Mesothelial cell of epicardium (in vitro differentiated cells): Measurements from ENCODE around the gene TAS2R50. TPM values are rescaled to one million over a fixed set of nuclear protein-coding genes. Genes with fewer than 3 reads are reported as not detected.

Experiments used
- DNase-seq, 2 experiments: peaks; one replicate each; pipeline ENCODE4 v3.0.0; 2021; ENCODE audit warnings: low spot score in 2 of 2; ENCODE audit not compliant: unreplicated experiment in 2 of 2
- H3K27ac Mint-ChIP-seq: 2 replicates; pipeline ENCODE4 v1.8.0; 2021; ENCODE audit warnings: mixed read lengths
- H3K27me3 Mint-ChIP-seq: 2 replicates; pipeline ENCODE4 v1.8.0; 2021; ENCODE audit warnings: low read depth, mixed read lengths
- H3K36me3 Mint-ChIP-seq: 2 replicates; pipeline ENCODE4 v1.8.0; 2021; ENCODE audit warnings: mixed read lengths
- H3K4me1 Mint-ChIP-seq: 2 replicates; pipeline ENCODE4 v1.8.0; 2021; ENCODE audit warnings: mixed read lengths
- H3K4me3 Mint-ChIP-seq: 2 replicates; pipeline ENCODE4 v1.8.0; 2021; ENCODE audit warnings: mild to moderate bottlenecking, moderate library complexity, mixed read lengths
- H3K9me3 Mint-ChIP-seq: 2 replicates; pipeline ENCODE4 v1.8.0; 2021; ENCODE audit warnings: mixed read lengths
- total RNA-seq: library from RNA; stranded (reverse); gene quantifications from 3 replicates; pipeline ENCODE4 v1.2.1, GENCODE V29; 2021
- TF ChIP-seq, protein P1 (sequence below): fragments of 200-600 bp; sonication (generic); IDR thresholded peaks from one replicate; pipeline ENCODE4 v1.5.0; 2021; ENCODE audit warnings: antibody characterized with exemption; ENCODE audit not compliant: unreplicated experiment

The TAS2R50 gene
- total RNA-seq, 1 donor from 2014 or later, result 3.4 TPM

DNA sequence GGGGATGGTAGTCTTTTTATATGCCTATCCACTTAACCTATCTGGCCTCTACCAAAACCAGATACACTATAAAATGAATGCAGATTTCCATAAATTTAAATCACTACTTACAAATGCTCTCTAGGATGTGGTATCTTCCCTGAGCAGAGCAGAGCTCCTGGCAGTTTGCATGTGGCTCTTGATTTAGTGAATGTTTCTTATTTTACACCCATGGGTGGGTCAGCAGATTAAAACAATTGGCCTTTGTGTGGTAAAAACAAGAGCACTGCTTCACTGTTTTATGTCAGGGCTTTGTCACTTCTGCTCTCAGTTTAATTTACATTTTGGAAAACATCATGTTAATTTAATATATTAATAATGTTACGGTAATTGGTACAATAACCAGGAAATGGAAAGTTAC lies 30.2 kb upstream of the TAS2R50 start:
- no peaks in the 10 kb centered on the region for H3K9me3 Mint-ChIP-seq
- H3K36me3 Mint-ChIP-seq, result peaks cover 7% of the 10 kb centered on the region
- TF ChIP-seq, protein P1, sequence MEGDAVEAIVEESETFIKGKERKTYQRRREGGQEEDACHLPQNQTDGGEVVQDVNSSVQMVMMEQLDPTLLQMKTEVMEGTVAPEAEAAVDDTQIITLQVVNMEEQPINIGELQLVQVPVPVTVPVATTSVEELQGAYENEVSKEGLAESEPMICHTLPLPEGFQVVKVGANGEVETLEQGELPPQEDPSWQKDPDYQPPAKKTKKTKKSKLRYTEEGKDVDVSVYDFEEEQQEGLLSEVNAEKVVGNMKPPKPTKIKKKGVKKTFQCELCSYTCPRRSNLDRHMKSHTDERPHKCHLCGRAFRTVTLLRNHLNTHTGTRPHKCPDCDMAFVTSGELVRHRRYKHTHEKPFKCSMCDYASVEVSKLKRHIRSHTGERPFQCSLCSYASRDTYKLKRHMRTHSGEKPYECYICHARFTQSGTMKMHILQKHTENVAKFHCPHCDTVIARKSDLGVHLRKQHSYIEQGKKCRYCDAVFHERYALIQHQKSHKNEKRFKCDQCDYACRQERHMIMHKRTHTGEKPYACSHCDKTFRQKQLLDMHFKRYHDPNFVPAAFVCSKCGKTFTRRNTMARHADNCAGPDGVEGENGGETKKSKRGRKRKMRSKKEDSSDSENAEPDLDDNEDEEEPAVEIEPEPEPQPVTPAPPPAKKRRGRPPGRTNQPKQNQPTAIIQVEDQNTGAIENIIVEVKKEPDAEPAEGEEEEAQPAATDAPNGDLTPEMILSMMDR, result no peak
- H3K27ac Mint-ChIP-seq, result no peak overlapping the region
- no peak for DNase-seq
- no peaks in the 10 kb centered on the region for H3K27me3 Mint-ChIP-seq
- no peaks in the 10 kb centered on the region for H3K4me1 Mint-ChIP-seq
- H3K4me3 Mint-ChIP-seq, result no peak overlapping the region

DNA sequence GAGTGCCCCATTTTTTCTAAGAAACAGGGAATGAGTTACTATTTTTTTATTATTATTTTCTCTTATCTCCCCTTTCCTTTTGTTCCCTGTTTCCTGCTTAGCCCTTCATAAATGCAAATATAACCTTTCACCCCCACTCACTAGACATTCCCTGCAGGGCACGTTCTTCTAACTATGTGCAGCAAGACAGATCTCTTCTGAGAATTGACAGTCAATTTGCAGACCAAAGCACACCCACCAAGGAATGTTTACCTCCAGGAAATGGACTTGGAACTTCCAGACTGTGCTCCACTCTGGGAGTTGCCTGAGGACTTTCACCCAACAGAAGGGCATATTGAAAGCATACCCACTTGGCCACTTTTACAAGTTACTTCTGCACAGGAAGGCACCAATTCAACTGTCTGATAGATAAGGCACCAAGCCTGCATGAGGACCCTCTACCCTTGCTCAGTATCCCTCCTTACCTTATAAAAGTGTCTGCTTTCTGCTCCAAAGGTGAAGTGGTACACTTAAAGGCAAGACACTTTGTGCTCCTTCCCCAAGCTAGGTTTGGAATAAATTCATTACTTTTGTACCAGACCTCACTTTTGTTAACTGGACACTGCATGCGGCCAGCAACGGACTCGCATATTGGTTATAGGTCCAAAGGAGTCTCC lies 29.2 kb upstream of the TAS2R50 start:
- no peaks in the 10 kb centered on the region for H3K4me1 Mint-ChIP-seq
- no peaks in the 10 kb centered on the region for H3K9me3 Mint-ChIP-seq
- DNase-seq, result no peak
- no peak overlapping the region for H3K4me3 Mint-ChIP-seq
- TF ChIP-seq, protein P1, result no peak
- no peaks in the 10 kb centered on the region for H3K27me3 Mint-ChIP-seq
- H3K27ac Mint-ChIP-seq, result no peak overlapping the region
- H3K36me3 Mint-ChIP-seq, result peaks cover 7% of the 10 kb centered on the region

DNA sequence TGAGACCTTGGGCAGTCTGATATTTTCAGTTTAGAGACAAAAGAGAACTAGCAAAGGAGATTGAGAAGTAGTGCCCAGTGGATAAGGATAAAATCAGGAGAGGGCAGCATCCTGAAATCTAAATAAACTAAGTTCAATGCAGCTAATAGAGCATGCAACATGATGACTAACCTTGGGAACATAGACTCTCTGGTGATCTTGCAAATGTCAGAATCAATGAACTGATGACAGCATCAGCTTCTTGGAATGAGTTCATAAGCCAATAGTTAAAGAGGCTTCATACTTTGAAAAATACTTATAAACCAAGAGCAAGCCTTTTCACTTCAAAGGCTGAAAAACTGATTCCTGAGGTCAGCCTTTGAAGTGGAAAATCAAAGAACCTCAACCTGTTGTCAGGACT lies 27.5 kb upstream of the TAS2R50 start:
- DNase-seq, result no peak
- Mint-ChIP-seq H3K27me3 (no peaks in the 10 kb centered on the region), H3K4me1 (no peaks in the 10 kb centered on the region), H3K9me3 (peaks cover 5% of the 10 kb centered on the region), H3K4me3 (no peak overlapping the region), H3K27ac (no peak overlapping the region), H3K36me3 (peaks cover 12% of the 10 kb centered on the region)
- TF ChIP-seq, protein P1, result no peak

DNA sequence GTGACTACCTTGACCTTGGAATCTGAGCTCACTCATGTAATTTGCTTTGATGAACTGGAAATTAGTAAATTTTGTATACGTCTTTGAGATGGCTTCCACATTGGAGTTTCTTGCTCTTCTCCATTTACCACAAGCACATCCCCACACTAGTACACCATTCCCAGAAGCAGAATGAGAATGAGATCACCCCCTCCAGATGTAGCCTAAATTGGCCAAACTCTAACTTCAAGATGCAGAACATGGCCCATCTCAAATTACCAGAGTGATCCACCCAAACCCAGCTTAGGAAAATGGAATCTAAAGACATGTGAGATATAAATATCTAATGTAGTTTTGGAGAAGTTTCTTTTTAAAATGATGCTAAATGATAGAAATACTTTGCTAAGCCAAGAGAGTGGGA lies 20.9 kb upstream of the TAS2R50 start:
- no peak overlapping the region for H3K27ac Mint-ChIP-seq
- TF ChIP-seq, protein P1, result no peak
- DNase-seq, result no peak
- H3K9me3 Mint-ChIP-seq, result peaks cover 5% of the 10 kb centered on the region
- H3K27me3 Mint-ChIP-seq, result no peaks in the 10 kb centered on the region
- H3K4me3 Mint-ChIP-seq, result no peak overlapping the region
- H3K36me3 Mint-ChIP-seq, result peaks cover 8% of the 10 kb centered on the region
- peaks cover 6% of the 10 kb centered on the region for H3K4me1 Mint-ChIP-seq

DNA sequence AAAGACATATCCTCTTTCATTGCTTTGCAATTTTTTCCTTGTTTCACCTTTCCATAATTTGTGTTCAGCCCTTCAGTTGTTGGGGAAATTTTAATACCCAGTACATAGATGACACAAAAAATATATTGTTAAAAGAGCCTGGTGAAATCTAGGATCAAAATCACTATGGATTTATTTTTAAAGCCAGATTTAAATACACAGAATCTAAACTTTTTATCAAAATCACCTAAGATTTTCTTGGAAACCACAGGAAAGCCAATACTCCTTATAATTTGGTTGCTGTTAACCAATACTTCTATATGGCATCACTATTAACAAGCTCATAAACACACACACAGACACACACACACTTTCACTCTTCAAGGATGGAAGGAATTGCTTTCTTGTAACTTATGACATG lies 11.5 kb upstream of the TAS2R50 start, which contains the start of gene TAS2R20:
Gene TAS2R20, minus strand, starts transcription at position 101 of the 400 bp plus-strand sequence. CDS start 429 bp downstream, outside the sequence.
- Mint-ChIP-seq H3K4me1 (no peaks in the 10 kb centered on the region), H3K36me3 (peaks cover 19% of the 10 kb centered on the region), H3K4me3 (no peak within 1 kb of the TSS), H3K9me3 (peaks cover 12% of the 10 kb centered on the region), H3K27me3 (no peaks in the 10 kb centered on the region), H3K27ac (no peak within 1 kb of the TSS)
- TF ChIP-seq, protein P1, result no peak
- DNase-seq, result no peak
